ENCODE data around the gene MICAL3. TPM values are rescaled to one million over a fixed set of nuclear protein-coding genes. Genes with fewer than 3 reads are reported as not detected.
"Not testable (repeated sequence)": the region's sequence is repeated elsewhere in the genome, so short reads cannot be mapped to it uniquely, and the experiment has no call there.

MICAL3 gene
- total and polyA plus RNA-seq, 5 donors = 30.4 to 105 (median 72.5) TPM

DNA sequence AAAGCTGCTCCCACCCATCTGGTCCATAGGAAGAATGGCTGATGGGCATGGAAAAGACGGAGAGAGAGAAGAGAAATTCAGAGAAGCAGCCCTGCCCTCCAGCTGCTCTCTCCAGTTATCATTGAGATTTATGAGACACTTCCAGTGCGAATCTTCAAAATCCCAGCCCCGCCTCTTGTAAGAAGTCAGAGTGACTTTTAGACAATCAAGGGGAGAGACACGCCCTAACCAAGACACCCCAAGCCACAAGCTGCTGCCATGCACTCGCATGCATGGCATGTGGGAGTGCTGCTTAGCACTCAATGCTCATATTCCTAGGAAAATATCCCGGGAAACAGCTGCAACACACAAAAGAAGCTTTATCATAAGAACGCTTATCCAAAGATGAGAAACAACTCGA, 139.5 kb downstream of the MICAL3 start:
- Histone ChIP-seq H3K4me1 (ENCODE audit: control insufficient read depth, insufficient read depth, low read length) (peaks cover 2% of the 10 kb centered on the region), H3K4me3 (ENCODE audit: low read length) (no peak overlapping the region), H3K9me3 (ENCODE audit: control insufficient read depth, low read length) (no peaks in the 10 kb centered on the region), H3K27me3 (ENCODE audit: control insufficient read depth, insufficient read depth) (no peaks in the 10 kb centered on the region), H3K27ac (ENCODE audit: low read length) (no peak overlapping the region)
- WGBS = 75% methylated on average over 8 of the region's 8 CpGs
- intact Hi-C loops (cut with DNase I) = no loop called here
- DNase-seq = peak in 1 of 3 donors; percentile 21
- no peak for ATAC-seq

DNA sequence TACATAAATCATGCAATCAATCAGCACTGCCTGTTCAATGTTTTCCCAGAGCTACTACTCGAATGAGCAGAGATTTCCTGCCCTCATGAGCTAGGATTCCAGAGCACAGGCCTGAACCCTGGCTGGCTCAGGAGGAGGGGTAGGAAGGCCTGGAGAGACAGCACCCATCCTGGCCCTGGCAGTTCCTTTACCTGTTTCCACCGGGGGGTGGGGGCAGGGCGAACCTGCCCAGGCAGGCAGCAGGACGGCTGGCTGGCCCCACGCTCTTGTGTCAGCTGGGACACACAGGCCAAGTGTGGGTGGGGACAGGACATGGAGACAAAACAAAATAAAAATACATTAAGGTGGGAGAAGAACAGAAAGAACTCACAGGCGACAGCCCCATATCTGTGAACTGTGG, 140.3 kb downstream of the MICAL3 start:
- Histone ChIP-seq H3K27me3 (ENCODE audit: control insufficient read depth, insufficient read depth) (no peaks in the 10 kb centered on the region), H3K9me3 (ENCODE audit: control insufficient read depth, low read length) (no peaks in the 10 kb centered on the region), H3K27ac (ENCODE audit: low read length) (peak overlapping the region; percentile 51), H3K4me1 (ENCODE audit: control insufficient read depth, insufficient read depth, low read length) (peaks cover 2% of the 10 kb centered on the region), H3K4me3 (ENCODE audit: low read length) (no peak overlapping the region)
- peak in 1 of 3 donors; percentile 54 for DNase-seq
- peak in 1 of 2 donors; percentile 13 for ATAC-seq
- WGBS = 61% methylated on average over 6 of the region's 6 CpGs
- intact Hi-C loops (cut with DNase I) = no loop called here

DNA sequence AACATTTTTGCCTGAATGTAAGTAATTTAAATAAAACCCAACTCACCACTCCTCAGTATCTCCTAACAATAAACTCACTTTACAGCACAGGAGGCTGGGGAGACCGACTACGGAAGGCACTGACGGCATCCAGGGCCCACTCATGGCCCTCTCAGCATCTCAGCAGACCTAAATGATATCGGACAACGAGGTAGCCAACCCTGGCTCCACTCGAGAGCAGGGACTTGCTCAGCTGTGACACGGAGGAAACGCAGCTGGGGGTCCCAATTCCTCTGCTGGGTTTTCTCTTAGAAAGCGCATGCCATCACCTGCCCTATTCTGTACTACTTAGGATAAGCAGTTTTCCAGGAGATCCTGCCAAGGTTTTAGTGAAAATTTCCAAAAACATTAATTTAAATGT, 141.0 kb downstream of the MICAL3 start:
- peaks cover 2% of the 10 kb centered on the region for H3K4me1 ChIP-seq (ENCODE audit: control insufficient read depth, insufficient read depth, low read length)
- intact Hi-C loops (cut with DNase I) = no loop called here

DNA sequence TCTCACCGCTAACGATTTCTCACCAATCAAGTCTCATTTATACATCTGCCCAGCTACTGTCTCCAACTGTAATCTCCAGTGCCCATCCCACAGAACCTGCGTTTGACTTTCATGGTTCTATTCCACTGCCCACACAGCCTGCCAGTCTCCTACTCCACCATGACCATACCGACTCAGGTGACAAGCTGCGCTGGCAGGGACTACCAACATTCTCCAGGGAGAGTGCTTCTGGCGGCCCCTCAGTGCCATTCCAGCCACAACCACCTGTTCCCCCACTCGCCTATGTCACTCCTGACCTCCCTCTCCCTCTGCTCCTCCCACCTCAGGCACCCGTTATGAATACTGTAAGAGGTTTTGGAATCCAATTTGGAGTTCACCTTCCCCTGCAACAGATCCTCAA, 141.6 kb downstream of the MICAL3 start:
- Histone ChIP-seq H3K9me3 (ENCODE audit: control insufficient read depth, low read length) (no peaks in the 10 kb centered on the region), H3K4me1 (ENCODE audit: control insufficient read depth, insufficient read depth, low read length) (peaks cover 2% of the 10 kb centered on the region), H3K27ac (ENCODE audit: low read length) (no peak overlapping the region), H3K4me3 (ENCODE audit: low read length) (no peak overlapping the region), H3K27me3 (ENCODE audit: control insufficient read depth, insufficient read depth) (no peaks in the 10 kb centered on the region)
- no peak for ATAC-seq
- DNase-seq = no peak
- WGBS = 89% methylated on average over 8 of the region's 8 CpGs
- intact Hi-C loops (cut with DNase I) = no loop called here

More for the DNA sequence above, 141.0 kb downstream of the MICAL3 start:
- H3K9me3 ChIP-seq (ENCODE audit: control insufficient read depth, low read length) = no peaks in the 10 kb centered on the region
- WGBS = 88% methylated on average over 9 of the region's 9 CpGs
- H3K27ac ChIP-seq (ENCODE audit: low read length) = no peak overlapping the region
- H3K4me3 ChIP-seq (ENCODE audit: low read length) = no peak overlapping the region
- ATAC-seq (no peak), DNase-seq (peak in 1 of 3 donors; percentile 11)
- H3K27me3 ChIP-seq (ENCODE audit: control insufficient read depth, insufficient read depth) = no peaks in the 10 kb centered on the region

DNA sequence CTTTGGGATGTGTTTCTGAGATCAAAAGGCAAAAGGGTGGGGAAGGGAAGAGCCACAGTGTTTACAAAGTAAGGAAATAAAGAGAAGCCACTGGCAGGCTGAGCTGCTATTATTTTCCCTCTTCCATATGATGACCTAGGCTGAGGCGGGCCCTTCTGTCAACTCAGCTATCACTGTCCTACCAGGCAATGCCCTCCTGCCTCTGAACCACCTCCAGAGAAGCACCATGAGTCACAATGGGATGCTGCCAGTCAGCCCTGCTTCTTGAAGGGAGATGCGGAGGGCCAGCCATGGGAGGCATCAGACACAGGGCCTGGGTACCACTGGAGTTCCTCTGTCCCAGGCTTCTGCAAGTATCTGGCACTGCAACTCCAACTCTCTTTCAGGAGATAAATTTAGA, 142.2 kb downstream of the MICAL3 start:
- ATAC-seq = no peak
- Histone ChIP-seq H3K9me3 (ENCODE audit: control insufficient read depth, low read length) (no peaks in the 10 kb centered on the region), H3K4me3 (ENCODE audit: low read length) (no peak overlapping the region), H3K27me3 (ENCODE audit: control insufficient read depth, insufficient read depth) (no peaks in the 10 kb centered on the region), H3K27ac (ENCODE audit: low read length) (no peak overlapping the region), H3K4me1 (ENCODE audit: control insufficient read depth, insufficient read depth, low read length) (peaks cover 2% of the 10 kb centered on the region)
- intact Hi-C loops (cut with DNase I) = no loop called here
- WGBS = 94% methylated on average over 2 of the region's 2 CpGs
- peak in 1 of 3 donors; percentile 11 for DNase-seq

DNA sequence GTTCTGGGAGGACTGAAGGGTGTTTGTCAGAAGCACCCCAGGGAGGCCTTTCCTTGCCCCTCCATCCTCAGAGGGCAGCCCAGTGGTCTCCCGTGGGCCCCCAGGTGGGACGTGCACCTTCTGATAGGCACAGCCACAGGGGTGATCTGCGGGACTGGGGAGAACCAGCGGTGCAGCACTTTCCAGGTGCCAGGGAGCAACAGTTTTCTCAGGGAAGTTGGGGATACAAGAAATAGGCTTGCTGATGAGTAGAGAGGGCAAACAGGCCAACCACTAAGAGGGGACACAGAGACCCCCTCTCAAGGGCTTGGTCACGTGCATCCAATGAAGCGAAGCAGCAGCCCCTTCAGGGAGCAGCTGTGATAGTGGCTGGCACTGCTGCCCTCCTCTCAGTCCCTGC, 143.0 kb downstream of the MICAL3 start:
- intact Hi-C loops (cut with DNase I) = no loop called here
- H3K27ac ChIP-seq (ENCODE audit: low read length) = no peak overlapping the region
- H3K4me3 ChIP-seq (ENCODE audit: low read length) = no peak overlapping the region
- DNase-seq (peak in 1 of 3 donors; percentile 24), ATAC-seq (no peak)
- WGBS = 91% methylated on average over 6 of the region's 6 CpGs
- peaks cover 2% of the 10 kb centered on the region for H3K4me1 ChIP-seq (ENCODE audit: control insufficient read depth, insufficient read depth, low read length)
- H3K9me3 ChIP-seq (ENCODE audit: control insufficient read depth, low read length) = no peaks in the 10 kb centered on the region
- no peaks in the 10 kb centered on the region for H3K27me3 ChIP-seq (ENCODE audit: control insufficient read depth, insufficient read depth)

DNA sequence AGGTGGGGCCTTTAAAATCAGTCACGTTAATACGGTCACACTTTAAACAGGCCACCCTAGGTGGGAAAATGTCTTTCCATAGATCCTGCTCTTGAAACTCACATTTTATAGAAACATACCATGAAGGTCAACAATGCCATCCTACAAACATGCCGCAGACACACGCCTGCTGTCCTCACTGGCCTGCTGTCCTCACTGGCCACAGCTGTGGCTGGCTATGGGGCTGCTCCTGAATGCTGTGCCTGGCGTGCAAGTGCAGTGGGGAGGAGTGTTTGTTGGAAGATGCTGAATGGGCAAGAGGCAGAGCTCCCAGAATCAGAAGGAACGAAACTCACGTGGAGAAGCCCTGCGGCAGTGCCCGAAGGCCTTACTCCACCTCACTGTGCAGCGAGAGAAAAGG, 143.9 kb downstream of the MICAL3 start:
- H3K27ac ChIP-seq (ENCODE audit: low read length) = no peak overlapping the region

DNA sequence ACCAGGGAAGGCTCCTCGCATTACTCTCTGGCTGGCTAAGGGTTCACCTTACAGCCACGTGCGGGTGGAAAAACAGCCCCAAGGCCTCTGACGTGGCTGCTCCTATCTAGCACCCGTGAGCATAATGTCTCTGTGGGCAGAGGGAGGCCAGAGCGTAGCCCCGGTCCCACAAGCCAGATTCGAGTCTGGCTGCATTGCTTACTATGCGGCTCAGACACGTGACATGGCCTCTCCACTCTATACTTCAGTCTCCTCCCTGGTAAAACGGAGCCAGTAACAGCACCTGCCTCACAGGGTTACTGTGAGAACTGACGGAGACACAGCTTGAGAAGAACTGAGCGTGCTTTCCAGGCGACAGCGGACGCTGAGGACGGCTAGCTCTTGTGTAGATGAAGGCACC, 144.3 kb downstream of the MICAL3 start:
- H3K27me3 ChIP-seq (ENCODE audit: control insufficient read depth, insufficient read depth) = no peaks in the 10 kb centered on the region
- ATAC-seq = no peak
- no peak overlapping the region for H3K27ac ChIP-seq (ENCODE audit: low read length)
- WGBS = 87% methylated on average over 17 of the region's 17 CpGs
- H3K4me1 ChIP-seq (ENCODE audit: control insufficient read depth, insufficient read depth, low read length) = peaks cover 2% of the 10 kb centered on the region
- intact Hi-C loops (cut with DNase I) = no loop called here
- peak in 1 of 3 donors; percentile 27 for DNase-seq
- no peaks in the 10 kb centered on the region for H3K9me3 ChIP-seq (ENCODE audit: control insufficient read depth, low read length)
- H3K4me3 ChIP-seq (ENCODE audit: low read length) = no peak overlapping the region

More for the DNA sequence above, 143.9 kb downstream of the MICAL3 start:
- ATAC-seq = no peak
- H3K27me3 ChIP-seq (ENCODE audit: control insufficient read depth, insufficient read depth) = no peaks in the 10 kb centered on the region
- intact Hi-C loops (cut with DNase I) = no loop called here
- H3K9me3 ChIP-seq (ENCODE audit: control insufficient read depth, low read length) = no peaks in the 10 kb centered on the region
- peaks cover 2% of the 10 kb centered on the region for H3K4me1 ChIP-seq (ENCODE audit: control insufficient read depth, insufficient read depth, low read length)
- WGBS = 86% methylated on average over 10 of the region's 10 CpGs
- DNase-seq = peak in 1 of 3 donors; percentile 16
- H3K4me3 ChIP-seq (ENCODE audit: low read length) = no peak overlapping the region

DNA sequence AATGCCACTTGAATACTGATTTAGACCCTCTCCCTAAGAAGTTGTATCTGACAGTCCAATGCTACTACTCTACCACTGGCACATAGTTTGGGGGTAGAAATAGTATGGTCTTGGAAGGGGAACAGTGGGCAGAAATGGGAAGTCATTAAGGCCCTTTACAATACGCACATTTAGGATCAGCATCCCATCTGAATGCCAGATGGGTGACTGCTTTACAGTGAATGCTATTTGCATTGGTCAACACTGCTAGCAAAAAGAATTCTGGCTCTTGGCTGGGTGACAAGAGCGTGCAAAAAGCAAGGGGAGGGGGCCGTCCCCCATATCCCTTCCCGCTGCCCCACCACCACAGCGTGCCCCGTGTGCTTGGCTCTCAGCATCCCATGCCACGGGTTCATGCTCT, 145.4 kb downstream of the MICAL3 start:
- intact Hi-C loops (cut with DNase I) = no loop called here
- ATAC-seq = no peak
- Histone ChIP-seq H3K27ac (ENCODE audit: low read length) (no peak overlapping the region), H3K9me3 (ENCODE audit: control insufficient read depth, low read length) (no peaks in the 10 kb centered on the region), H3K4me1 (ENCODE audit: control insufficient read depth, insufficient read depth, low read length) (peaks cover 2% of the 10 kb centered on the region), H3K27me3 (ENCODE audit: control insufficient read depth, insufficient read depth) (no peaks in the 10 kb centered on the region), H3K4me3 (ENCODE audit: low read length) (no peak overlapping the region)
- WGBS = 69% methylated on average over 7 of the region's 7 CpGs
- DNase-seq = no peak

DNA sequence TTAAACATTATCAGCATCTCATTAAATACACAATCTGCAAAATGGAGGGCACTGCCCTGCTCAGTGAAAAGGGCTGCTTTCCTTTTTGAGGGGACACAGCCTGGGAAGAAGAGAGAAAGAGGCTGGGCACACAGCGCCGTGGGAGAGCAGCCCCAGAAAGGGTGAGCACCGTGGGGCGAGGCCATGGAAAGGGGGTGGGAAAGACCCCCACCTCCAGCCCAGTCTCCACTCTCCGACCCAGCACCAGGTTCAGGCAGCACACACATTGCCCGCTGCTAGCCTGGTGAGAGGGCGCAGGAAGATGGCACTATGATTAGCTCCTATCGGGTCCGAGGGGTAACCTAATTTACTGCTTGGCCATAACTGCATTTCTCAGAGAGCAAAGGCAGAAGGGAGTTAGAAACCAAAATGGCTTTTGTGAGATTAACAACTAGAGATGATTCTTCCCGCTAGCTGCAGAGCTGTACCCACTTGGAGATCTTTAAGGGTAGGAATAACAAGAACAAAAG, 146.1 kb downstream of the MICAL3 start:
- intact Hi-C loops (cut with DNase I) = no loop called here
- H3K4me1 ChIP-seq (ENCODE audit: control insufficient read depth, insufficient read depth, low read length) = peaks cover 2% of the 10 kb centered on the region
- DNase-seq (peak in 1 of 3 donors; percentile 5), ATAC-seq (no peak)
- 96% methylated on average over 10 of the region's 10 CpGs for WGBS
- no peaks in the 10 kb centered on the region for H3K9me3 ChIP-seq (ENCODE audit: control insufficient read depth, low read length)
- no peak overlapping the region for H3K4me3 ChIP-seq (ENCODE audit: low read length)
- no peaks in the 10 kb centered on the region for H3K27me3 ChIP-seq (ENCODE audit: control insufficient read depth, insufficient read depth)
- H3K27ac ChIP-seq (ENCODE audit: low read length) = no peak overlapping the region

DNA sequence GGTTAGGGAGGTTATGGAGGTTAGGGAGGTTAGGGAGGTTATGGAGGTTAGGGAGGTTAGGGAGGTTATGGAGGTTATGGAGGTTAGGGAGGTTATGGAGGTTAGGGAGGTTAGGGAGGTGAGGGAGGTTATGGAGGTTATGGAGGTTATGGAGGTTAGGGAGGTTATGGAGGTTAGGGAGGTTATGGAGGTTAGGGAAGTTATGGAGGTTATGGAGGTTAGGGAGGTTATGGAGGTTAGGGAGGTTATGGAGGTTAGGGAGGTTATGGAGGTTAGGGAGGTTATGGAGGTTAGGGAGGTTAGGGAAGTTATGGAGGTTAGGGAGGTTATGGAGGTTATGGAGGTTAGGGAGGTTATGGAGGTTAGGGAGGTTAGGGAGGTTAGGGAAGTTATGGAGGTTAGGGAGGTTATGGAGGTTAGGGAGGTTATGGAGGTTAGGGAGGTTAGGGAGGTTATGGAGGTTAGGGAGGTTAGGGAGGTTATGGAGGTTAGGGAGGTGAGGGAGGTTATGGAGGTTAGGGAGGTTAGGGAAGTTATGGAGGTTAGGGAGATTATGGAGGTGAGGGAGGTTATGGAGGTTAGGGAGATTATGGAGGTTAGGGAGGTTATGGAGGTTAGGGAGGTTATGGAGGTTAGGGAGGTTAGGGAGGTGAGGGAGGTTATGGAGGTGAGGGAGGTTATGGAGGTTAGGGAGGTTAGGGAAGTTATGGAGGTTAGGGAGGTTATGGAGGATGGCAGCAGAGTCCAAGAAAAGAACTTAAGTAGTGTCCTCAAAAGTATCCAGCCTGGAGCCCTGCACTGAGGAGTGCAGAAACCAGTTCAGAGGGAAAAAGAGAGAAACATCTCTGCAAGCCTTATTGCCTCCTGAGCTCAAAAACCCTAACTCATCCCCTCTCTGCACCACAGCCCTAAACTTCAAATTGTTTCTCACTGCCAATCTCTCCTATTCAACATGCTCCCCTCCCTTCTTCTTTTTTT, 147.2 kb downstream of the MICAL3 start:
- H3K4me1 ChIP-seq (ENCODE audit: control insufficient read depth, insufficient read depth, low read length); ATAC-seq; H3K27me3 ChIP-seq (ENCODE audit: control insufficient read depth, insufficient read depth); intact Hi-C loops (cut with DNase I); H3K4me3 ChIP-seq (ENCODE audit: low read length); H3K9me3 ChIP-seq (ENCODE audit: control insufficient read depth, low read length); DNase-seq: not testable (repeated sequence)
- peak overlapping the region; percentile 11 for H3K27ac ChIP-seq (ENCODE audit: low read length)

Data from right cardiac atrium (tissue), 5 donors.